HG03108 (cell line): ENCODE data around the gene RAD51B.
"Not testable (repeated sequence)": the region's sequence is repeated elsewhere in the genome, so short reads cannot be mapped to it uniquely, and the experiment has no call there.

Experiments used
- ATAC-seq: cut with Tn5 transposase; IDR thresholded peaks from one replicate; pipeline ENCODE4 v1.9.1; 2021; ENCODE audit warnings: moderate library complexity; ENCODE audit not compliant: unreplicated experiment

The RAD51B gene

DNA sequence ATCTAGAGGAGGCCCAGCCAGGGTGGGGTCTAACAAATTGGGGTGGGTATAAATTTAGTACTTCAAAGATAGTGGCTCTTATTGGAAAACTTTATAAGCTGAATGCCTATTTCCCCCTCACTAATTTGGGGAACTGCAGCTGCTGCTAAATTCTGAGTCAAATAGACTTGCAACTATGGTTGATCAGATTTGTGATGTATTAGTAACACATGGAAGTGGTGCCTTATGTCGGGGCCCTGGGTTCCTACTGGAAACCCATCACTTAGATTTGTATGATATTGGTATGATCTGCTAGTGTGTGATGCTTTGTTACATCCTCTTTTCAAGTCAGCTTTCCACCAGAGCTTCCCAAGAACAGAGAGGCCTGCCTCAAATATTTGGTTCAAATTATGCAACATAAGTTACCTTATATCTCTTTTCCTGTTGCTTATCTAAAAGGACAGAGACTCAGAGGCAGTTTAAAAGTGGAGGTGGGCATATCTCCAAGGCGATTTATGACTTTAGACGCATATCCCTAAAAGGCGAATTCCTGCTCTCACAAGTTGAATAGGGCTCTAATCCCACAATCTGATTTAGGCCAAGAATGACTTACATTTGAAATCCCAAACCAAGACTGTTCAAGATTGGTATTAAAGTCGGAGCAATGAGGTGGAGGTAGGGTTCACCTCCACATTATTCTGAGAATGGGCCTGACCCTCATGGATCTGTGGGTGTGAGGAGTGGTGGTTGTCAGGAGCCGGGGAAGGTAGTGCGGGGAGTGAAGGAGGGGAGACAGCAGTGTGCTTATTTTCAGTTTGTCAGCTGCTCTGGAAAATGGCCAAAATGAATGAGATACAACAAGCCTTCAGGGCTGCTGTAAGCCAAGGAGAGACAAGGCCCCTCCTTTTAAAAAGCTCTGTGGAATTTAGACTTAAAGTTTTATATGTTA is 425.8 kb downstream of the RAD51B start:
- ATAC-seq: no peak

DNA sequence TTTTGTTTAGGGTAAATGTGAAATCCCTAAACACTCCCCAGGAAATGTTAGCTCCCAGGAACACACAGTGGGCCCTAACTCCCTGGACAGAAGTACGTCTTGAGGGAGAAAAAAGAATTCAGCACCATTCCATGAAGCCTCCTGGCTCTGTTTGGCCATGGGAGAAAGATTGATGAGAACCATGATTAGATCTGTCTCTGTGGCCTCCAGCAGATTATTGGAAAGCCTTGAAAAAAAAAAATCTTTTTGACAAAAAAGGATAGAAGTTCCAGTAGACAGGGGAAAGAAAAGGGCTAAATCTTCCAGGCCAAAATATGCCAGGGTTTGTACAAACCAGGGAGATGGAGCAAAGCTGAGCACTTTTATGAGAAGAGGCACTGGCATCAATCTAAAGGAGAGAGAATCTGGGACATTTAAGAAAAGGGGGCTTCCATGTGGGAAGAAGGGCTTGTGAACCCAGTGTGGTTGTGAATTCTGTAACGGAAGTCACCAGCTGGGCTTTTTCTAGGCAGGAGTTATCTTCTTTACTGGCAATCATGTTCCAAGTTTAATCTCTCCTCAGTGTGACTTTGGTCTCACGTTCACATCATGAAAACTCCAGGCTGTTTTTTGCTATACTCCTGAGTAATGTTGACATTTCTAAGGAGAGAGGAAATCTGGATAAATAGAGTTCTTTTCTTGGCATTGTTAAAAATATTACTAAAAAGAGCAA is 426.7 kb downstream of the RAD51B start:
- ATAC-seq: no peak

DNA sequence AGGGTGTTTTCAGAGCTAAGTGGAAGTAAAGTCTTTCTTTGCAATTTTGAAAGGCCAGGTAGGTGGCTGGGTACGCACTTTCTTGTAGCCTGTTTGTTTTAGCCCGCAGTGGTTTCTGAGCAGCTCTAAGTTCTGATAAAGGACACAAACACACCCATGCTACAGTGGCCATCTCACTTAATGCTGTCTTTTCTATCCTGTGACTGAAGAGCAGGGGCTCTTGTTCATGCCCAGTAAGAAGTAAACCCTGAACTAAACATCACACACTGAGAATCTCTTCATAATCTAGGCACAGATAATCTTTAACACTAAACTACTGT is 427.2 kb downstream of the RAD51B start:
- ATAC-seq: no peak

DNA sequence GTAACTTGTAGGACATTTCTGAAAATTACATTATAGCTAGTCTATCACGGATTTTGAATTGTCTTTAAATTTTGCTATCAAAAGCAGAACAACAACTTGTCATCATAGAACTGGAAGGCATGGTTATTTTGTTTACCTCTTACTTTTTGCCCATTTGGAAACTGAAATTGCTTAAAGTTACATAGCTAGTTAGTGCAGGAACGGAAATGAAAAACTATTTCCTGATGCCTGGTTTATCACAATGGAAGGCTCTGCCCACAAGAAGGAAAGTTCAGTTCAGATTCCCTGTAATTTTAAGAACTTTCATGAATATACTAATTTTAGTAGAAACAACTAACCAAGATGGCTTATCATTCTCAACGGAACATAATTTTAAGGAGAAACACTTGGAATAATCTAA is 427.7 kb downstream of the RAD51B start:
- ATAC-seq: no peak

DNA sequence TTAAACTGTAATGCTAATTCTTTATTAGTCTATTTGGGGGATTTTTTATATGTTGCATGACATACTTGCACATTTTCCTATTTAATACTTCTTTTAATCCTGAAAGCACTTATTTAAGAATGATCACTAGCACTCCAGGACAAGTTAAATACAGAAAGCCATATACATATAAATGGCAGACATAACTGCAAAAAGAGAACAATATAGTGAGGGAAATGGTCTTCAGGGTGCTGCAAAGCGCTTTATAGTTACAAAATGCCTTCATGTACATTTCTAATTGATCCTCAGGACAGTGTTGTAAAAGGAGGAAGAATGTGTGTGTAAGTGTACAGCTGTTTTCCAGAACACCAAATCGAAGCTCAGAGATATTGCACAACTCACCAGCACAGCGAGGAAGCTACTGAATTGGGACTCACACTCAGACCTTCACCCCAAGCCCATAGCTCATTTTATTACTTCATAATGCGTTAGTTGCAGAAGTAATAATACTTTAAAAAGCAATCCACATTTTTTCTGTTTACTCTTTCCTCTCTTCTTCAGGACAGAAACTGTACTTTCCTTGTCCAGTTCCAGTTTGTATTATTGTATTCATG is 428.2 kb downstream of the RAD51B start:
- no peak for ATAC-seq

DNA sequence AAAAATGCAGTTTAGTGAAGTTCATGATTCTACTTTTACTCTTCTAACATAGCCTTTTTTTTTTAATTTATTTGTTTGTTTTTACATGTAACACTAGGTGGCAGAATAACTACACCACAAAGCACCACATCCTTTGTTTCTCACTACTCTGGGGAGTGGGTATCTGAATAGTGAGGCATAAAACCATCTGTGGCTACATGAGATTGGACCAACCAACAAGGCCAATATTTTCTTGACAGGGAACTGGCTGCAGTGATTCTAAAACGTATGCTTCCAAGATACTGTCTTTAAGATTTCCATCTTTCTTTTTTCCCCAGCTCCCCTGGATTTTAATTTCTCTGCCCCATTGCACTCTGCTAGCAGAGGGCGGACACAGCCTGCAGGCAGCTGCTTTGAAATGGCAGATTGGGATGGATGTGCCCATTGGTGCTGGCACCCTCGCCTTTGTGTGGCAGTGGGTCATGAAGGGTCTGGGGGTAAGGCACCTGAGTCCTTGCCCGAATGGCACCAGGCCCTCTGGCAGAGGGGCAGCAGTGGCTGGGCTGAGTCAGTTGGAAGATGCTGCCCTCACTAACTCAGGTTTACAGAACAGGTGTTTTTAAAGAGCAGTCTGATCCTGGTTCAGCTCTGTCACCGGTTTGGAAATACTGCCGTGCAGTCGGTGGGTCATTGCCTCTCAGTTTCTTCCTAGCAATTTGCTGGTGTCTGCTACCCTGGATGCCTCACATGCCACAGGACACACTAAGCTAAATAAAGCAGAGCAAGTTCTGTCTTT is 429.1 kb downstream of the RAD51B start:
- no peak for ATAC-seq

DNA sequence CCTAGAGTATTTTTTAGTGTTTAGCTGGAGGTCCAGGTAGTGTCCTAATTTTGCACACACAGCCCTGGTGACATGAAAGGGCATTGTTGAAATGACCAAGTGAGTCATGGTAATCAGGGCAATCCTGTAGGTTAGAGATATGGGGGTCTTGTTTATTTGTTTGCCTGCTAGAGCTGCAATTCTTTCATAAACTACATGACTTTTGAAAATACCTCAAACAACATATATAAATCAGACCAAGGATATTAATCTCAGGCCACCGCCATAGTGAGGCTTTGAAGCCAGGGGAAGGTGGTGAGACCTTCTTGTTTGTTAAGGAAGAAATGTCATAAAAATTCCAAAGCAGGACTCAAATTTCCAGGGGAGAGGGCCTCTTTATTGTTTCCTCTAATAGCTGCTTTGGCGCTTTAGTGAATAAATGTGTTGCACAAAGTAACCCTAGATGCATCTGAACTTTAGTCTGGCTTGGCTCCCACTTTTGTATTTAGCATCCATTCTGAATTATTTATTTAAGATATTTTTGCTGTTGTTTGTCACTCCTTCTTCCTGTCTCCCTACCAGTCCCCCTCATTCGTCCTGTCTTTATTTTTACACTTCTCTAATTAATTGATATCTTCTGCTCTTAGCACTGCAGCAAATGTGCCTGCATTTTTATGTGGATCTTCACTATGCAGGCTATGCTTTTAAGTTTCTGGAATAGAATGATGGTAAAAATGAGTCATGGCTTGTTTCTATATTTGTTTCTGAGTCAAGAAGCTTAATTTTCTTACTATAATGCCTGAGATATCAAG is 430.3 kb downstream of the RAD51B start:
- ATAC-seq: no peak

DNA sequence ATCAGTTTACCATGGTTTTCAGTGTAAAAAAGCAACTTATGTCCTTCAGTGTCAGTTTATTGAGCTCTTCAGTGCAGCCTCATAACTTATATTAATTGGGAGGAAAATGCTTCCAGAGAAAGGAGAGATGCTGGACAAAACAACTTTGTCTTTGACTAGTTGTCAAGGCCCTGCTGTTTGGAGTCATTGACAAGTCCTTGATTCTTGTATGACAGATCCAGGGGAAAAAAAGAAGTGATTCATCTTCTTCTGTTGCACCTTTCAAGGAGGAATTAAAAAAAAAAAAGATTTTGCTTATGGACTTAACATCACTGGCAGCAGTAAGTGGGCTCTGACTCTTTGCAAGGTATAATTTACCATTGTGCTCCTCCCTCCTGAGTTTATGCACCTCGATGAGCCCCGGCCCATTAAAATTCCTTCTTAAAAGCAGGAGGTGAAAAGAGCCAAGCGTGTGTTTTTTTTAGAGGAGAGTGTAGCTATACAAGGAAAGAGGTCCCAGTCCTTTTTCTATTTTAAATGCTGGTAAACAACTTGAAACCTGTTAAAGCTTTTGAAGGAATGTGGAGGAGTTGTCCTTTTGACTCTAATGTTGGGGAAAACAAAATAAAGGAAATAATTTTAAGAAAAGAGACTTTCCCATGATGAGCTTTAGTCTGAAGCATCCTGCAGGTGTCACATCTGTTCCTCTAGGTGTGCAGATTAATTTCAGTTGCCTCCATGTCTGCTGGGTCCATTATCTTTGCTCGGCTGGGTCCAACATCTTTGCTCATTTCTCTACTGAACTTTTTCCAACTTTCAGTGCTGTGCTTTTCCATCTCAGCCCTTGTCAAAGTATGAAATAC is 431.6 kb downstream of the RAD51B start:
- no peak for ATAC-seq

DNA sequence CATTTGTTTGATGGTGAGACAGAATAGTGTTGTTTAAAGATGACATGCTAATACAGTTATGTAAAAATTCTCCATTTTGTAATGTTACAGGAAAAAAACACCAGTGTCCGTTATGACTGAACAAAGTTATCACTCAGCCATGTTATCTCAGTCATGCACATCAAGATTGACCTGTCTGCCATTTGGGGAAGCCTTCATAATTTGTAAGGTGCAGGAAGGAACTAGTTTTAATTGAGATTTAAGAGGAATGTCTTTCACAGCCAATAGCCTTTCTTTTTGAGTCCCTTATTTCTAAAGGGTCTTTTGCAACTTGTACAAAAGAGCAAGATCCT is 432.2 kb downstream of the RAD51B start:
- no peak for ATAC-seq

DNA sequence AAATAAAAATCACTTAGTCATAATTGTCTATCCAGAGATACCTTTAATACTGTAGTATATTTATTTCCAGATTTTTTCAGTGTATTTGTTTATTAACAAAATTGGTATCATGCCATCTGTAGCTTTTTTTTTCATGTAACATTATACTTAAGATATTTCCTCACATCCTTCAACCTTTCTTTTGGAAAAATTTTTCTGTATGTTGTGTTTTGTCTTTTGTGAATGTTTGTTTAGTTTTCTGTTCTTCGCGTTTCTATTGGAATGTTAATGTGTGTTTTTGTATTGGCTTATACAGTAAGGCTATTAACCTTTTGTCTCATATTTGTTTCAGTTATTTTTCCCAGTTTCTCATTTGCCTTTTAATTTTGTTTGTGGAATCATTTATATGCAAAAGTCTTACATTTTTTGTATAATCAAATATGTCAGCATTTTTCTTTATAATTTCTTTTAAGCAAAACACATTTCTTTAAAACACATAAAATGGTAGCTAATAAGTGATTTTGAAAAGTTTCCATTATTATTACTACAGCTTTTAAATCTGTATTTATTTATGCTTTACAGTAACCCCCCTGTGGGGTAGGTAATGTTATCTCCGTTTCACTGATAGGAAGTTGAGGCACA is 433.7 kb downstream of the RAD51B start:
- ATAC-seq: no peak

DNA sequence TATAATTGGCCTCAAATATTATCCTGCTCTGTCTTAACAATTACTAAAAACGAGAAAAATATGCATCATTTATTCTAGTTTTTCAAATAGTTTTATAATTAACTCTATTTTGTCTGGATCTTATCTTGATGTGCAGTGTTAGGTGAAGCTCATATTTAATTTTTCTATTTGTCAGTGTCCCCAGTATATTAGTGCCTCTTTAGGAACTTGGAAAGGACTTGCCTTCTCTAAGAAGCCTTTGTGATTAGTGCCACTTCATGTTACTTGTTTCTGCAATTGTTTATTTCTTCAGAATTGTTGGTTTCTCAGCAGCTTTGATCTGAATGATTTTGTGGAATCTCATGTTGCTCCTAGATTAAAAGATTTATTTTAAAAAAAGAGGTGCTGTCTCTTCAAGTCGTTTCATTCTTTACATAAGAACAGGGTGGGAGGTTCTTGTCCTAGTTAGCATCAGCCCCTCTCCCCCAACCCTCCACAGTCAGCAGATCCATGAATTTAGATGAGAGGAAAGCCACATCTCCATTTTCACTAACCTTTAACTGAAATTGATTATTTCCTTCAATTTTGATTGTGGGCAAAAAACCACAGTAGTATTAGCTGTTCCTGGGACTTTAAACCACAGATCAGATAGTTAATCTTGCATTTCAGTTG is 434.4 kb downstream of the RAD51B start:
- no peak for ATAC-seq

DNA sequence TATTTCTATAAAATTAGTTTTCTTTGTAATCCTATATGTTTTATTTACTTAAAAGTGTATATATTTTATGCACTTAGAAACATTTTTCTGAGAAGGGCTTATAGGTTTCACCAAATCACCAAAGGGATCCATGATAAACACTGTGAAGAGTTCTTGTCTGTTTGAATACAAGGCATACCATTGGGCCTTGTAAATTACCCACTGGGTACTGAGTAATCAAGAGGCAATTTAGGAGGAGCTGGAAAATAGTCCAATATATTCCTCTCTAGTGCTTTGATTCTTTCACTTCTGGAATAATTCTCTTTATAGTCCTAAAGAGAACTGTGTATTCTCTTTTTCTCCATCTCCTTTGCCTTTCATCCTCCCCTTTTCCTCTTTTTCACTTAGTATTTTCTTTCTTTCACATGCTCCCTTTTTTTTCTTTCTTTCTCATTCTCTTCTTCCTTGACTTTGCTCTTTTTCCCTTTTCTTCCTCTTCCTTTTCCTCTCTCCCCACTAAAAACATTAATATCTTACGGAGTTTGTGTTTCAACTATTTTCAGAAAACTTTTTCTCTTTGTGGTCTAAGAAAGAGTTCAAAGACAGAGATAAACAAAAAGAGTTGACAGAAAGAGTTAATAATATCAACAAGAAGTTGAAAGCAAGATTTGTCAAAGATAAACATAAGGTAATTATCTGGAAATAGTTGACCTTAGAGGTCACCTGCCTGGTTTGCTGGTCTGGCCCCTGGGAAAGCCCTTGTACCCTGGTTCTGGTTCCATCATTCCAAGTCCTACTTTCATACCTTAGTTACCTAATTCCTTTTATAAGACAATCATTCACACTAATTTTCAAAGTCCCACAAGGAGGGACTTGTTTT is 435.3 kb downstream of the RAD51B start:
- ATAC-seq: no peak

DNA sequence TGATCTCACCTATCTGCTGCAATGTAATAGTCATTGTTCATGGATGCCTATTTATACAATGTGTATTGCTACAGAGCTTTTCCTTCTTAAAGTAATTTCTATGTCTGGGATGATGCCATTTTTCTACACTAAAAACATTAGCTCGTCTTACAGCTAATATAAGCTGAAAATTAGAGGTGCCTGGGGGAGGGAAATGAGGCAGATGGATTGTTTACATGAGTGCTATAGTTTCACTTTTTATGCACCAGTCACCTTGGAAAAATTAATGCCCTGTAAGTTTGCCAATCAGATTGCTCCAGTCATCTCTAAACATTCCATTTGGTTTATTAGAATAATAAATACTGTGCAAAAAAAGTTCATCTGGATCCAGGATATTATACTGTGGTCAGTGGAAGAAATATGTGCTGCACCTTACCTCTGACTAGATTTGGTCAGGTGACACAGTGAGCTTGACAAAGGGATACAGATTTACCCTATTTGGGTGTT is 436.2 kb downstream of the RAD51B start:
- ATAC-seq: no peak

DNA sequence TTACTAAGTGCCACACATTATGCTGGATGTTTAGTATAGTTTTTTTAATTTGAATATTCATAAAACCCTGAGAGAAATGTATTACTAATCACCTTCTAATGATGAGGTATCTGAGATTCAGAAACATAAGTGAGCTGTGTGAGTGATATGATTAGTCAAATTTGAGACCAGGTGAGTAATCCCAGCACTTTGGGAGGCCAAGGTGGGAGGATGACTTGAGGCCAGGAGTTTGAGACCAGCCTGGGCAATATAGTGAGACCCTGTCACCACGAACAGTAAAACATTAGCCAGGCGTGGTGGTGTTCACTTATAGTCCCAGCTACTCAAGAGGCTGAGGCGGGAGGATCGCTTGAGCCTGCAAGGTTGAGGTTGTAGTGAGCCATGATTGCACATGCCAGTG is 438.4 kb downstream of the RAD51B start:
- ATAC-seq: no peak

DNA sequence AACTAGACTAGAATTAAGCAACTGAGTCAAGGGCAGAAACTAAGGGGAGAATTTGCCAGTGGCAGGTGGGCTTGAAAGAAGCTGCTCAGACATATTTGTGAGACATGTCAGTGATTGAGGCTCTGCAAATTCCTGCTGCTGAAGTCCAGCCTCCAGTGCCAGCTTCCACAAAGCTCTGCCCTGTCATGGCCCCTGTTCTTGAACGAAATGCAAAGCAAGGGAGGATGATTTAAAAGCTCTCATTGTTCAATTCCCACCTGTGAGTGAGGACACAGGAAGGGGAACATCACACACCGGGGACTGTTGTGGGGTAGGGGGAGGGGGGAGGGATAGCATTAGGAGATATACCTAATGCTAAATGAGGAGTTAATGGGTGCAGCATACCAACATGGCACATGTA is 439.4 kb downstream of the RAD51B start:
- not testable (repeated sequence) for ATAC-seq

DNA sequence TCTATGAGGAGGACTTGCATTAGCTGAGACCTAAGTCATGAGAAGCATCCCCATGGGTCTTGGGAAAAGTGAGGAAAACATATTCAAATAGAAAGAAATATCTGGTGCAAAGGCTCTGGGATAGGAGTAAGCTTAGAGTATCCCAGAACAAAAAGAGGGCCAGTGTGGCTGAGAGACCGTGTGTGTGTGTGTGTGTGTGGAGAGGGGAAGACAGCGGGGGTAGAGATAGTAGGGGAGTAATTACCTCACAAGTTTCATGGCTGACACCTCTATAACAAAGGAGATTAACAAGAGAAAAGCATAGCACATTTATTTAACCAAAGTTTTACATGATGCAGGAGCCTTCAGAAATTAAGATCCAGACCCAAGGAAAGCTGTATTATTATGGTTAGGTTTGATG is 440.5 kb downstream of the RAD51B start:
- no peak for ATAC-seq

DNA sequence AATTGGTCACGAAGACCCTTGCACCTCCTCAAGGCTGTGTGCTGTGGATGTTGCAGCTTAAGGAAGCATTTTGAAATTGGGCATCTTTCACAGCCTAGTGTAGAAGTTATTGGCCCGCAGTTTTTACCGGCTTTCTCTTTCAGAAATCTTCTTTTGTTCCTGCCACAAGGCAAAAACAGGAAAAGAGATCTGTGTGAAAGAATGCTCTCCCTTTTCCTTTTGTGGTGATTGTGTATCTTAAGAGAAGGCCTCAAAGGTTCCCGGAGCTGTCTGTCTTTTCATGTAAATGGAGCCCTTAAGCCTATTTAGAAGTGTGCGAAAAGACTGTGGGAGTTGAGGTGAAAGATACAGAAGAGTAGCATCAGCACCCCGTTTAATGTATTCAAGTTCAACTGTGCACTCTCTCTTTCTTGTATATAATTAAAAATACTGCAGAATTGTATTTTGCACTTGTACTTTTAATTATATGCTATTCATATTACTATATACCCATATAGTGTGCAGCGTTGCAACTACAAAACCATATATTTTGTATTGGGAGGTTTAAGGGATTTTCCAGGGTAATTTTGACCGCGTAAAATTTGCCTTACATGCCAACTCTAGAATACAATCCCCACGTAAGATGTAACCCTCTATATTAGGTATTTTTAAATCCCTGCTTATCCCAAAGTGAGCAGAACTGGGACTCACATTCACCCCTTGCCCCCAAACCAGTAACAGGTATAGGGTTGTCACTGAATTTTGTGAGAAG is 441.7 kb downstream of the RAD51B start:
- no peak for ATAC-seq
